Gastrocnemius medialis (tissue), 4 donors: Measurements from ENCODE around the gene RCOR1. TPM values are rescaled to one million over a fixed set of nuclear protein-coding genes. Genes with fewer than 3 reads are reported as not detected.

Experiments used
- ATAC-seq, 2 donors: fragments of 150-250 bp; one replicate each; pipeline ENCODE4 v1.9.1; 2016
- DNase-seq, 2 donors: peaks; one replicate each; pipeline ENCODE4 v3.0.0-alpha.2; 2019
- H3K27ac ChIP-seq, 4 donors: fragments of 200-600 bp; sonication (generic); 1 replicate in 1 of 4; 2 replicates in 3 of 4; pipeline ENCODE4 v1.5.1; 2016 to 2018; ENCODE audit warnings: mild to moderate bottlenecking in 2 of 4, moderate library complexity in 1 of 4
- H3K27me3 ChIP-seq, 3 donors: fragments of 200-600 bp; sonication (generic) in 2 of 3; 1 replicate in 1 of 3; 2 replicates in 2 of 3; pipeline versions ENCODE4 v1.5.1 to v1.6.0; 2016 to 2019; ENCODE audit warnings: mild to moderate bottlenecking in 1 of 3, moderate library complexity in 1 of 3
- H3K36me3 ChIP-seq, 2 donors: fragments of 200-600 bp; sonication (generic) in 1 of 2; one replicate each; pipeline ENCODE4 v1.5.1; 2017 to 2018
- H3K4me1 ChIP-seq, 2 donors: fragments of 200-600 bp; sonication (generic) in 1 of 2; one replicate each; pipeline ENCODE4 v1.5.1; 2016 to 2017; ENCODE audit warnings: mild to moderate bottlenecking in 2 of 2
- H3K4me3 ChIP-seq, 4 donors: fragments of 200-600 bp; sonication (generic) in 3 of 4; 1 replicate in 1 of 4; 2 replicates in 3 of 4; pipeline ENCODE4 v1.5.1; 2016 to 2019; ENCODE audit warnings: mild to moderate bottlenecking in 2 of 4
- H3K9me3 ChIP-seq, 3 donors: fragments of 200-600 bp; sonication (generic) in 2 of 3; 1 replicate in 1 of 3; 2 replicates in 2 of 3; pipeline ENCODE4 v1.5.1; 2016 to 2019
- POLR2A ChIP-seq, 2 donors: fragments of 450-650 bp; IDR thresholded peaks; one replicate each; pipeline ENCODE4 v1.6.1; 2017; ENCODE audit warnings: antibody characterized with exemption in 2 of 2, mild to moderate bottlenecking in 2 of 2, moderate library complexity in 2 of 2
- in situ Hi-C, 4 donors: fragments of 200-750 bp; cut with MboI; loops; one replicate each; pipeline versions ENCODE4 v1.15.0 to v1.8.0; 2017; ENCODE audit warnings: low sequenced_read_pairs in 4 of 4
- intact Hi-C: fragments of 100-400 bp; cut with DNase I; formaldehyde crosslinking; loops from one replicate; pipeline ENCODE4 v1.15.1; 2023; ENCODE audit warnings: low total_unique reads
- total RNA-seq, 4 donors: library from RNA; depleted of rRNA; stranded (reverse); fragments of >200 nt; gene quantifications; one replicate each; pipeline versions ENCODE4 v1.1.0 to v1.2.3, GENCODE V29; 2016
- TF ChIP-seq, protein P1 (sequence below), 5 experiments: fragments of 450-650 bp in 3 of 5; fragments of 200-600 bp in 2 of 5; sonication (generic) in 2 of 5; IDR thresholded peaks in 4 of 5; conservative IDR thresholded peaks in 1 of 5; 1 replicate in 4 of 5; 2 replicates in 1 of 5; pipeline ENCODE4 v1.5.1; 2016 to 2019; ENCODE audit warnings: antibody characterized with exemption in 5 of 5, mild to moderate bottlenecking in 3 of 5, moderate library complexity in 3 of 5

Gene RCOR1
- total RNA-seq, 4 donors from 2014 or later: 10.0 to 14.2 (median 12.1) TPM

DNA sequence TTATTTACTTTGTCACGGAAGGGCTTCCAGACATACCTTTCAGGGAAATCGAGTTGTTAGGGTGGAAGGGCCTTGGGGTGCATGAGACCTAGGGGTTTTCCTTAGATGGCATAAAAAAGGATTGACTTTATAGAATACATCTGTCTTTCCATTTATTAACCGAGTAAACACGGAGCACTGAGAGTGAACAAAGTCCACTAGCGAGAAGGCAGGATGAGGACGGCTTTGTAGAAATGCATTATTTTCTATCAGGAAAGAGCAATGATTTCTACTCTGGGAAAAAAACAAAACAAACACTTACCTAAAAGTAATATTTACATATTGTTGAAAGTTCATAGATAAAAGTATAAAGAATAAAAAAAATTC is 91.8 kb downstream of the RCOR1 start:
- Histone ChIP-seq H3K36me3 (peaks cover 0 to 16% of the 10 kb centered on the region in 2 donors), H3K9me3 (no peaks in the 10 kb centered on the region), H3K4me1 (no peaks in the 10 kb centered on the region), H3K27ac (no peak overlapping the region), H3K4me3 (no peak overlapping the region), H3K27me3 (no peaks in the 10 kb centered on the region)
- intact Hi-C loops: no loop called here
- ATAC-seq: no peak
- no peak for TF ChIP-seq POLR2A (IDR thresholded peaks at IDR 0.05)
- TF ChIP-seq, protein P1, sequence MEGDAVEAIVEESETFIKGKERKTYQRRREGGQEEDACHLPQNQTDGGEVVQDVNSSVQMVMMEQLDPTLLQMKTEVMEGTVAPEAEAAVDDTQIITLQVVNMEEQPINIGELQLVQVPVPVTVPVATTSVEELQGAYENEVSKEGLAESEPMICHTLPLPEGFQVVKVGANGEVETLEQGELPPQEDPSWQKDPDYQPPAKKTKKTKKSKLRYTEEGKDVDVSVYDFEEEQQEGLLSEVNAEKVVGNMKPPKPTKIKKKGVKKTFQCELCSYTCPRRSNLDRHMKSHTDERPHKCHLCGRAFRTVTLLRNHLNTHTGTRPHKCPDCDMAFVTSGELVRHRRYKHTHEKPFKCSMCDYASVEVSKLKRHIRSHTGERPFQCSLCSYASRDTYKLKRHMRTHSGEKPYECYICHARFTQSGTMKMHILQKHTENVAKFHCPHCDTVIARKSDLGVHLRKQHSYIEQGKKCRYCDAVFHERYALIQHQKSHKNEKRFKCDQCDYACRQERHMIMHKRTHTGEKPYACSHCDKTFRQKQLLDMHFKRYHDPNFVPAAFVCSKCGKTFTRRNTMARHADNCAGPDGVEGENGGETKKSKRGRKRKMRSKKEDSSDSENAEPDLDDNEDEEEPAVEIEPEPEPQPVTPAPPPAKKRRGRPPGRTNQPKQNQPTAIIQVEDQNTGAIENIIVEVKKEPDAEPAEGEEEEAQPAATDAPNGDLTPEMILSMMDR (IDR thresholded peaks at IDR 0.05 in 4 of 5, conservative IDR thresholded peaks at IDR 0.05 in 1 of 5): no peak
- in situ Hi-C loops: loop anchor here in 2 of 4 donors (25.0 kb wide), 1 partner anchor 228 kb away; the partner anchor contains the start of gene AMN (in 2 of the 2)
- no peak for DNase-seq

DNA sequence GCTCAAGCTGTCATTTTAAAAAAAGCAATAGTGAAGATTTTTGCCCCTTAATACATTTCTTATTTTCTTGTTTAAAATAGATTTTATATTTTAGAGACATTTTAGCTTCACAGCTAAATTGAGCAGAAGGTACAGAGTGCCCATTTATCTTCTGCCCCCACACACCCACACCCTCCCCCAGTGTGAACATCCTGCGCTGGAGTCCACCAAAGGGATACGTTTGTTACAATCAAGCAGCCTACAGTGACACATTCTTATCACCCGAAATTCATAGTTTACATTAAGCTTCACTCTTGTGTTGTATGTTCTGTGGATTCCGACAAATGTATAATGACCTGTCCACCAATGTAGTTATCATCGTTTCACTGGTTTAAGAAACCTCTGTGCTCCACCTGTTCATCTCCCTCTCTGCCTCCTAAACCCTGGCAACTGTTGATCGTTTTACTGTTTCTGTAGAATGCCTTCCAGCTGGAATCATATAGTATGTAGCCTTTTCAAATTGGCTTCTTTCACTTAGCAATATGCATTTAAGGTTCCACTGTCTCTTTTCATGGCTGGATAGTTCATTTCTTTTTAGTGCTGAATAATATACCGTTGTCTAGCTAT is 93.8 kb downstream of the RCOR1 start:
- ATAC-seq (no peak), DNase-seq (no peak)
- Histone ChIP-seq H3K27me3 (no peaks in the 10 kb centered on the region), H3K27ac (no peak overlapping the region), H3K4me3 (no peak overlapping the region), H3K4me1 (no peaks in the 10 kb centered on the region), H3K36me3 (peaks cover 0 to 16% of the 10 kb centered on the region in 2 donors), H3K9me3 (no peaks in the 10 kb centered on the region)
- in situ Hi-C loops: loop anchor here in 2 of 4 donors (25.0 kb wide), 1 partner anchor 226 kb away; the partner anchor contains the start of gene AMN (in 2 of the 2)
- intact Hi-C loops: no loop called here
- no peak for TF ChIP-seq POLR2A (IDR thresholded peaks at IDR 0.05)
- TF ChIP-seq, protein P1 (IDR thresholded peaks at IDR 0.05 in 4 of 5, conservative IDR thresholded peaks at IDR 0.05 in 1 of 5): no peak

DNA sequence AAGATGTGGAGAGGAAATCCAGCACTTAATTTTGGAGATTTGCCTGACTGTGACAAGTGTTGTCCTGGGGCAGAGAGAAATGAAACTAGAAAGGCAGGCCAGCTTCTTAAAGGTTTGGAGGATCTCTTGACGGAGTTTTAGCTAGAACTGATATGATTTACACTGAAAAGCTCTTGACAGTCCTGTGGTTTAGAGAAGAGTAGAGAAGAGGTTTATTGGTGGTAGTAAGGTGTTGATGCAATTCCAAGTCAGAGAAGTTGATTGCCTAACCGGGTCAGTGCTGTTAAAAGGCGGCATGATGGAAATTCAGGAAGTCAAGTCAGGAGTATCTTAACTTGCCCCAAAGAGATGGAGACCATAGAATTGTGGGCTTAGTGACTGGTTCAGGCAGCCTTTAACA is 95.8 kb downstream of the RCOR1 start:
- DNase-seq: no peak
- Histone ChIP-seq H3K27me3 (no peaks in the 10 kb centered on the region), H3K27ac (no peak overlapping the region), H3K4me3 (no peak overlapping the region), H3K36me3 (peaks cover 0 to 7% of the 10 kb centered on the region in 2 donors), H3K4me1 (peaks cover 0 to 6% of the 10 kb centered on the region in 2 donors), H3K9me3 (no peaks in the 10 kb centered on the region)
- no peak for TF ChIP-seq POLR2A (IDR thresholded peaks at IDR 0.05)
- TF ChIP-seq, protein P1 (IDR thresholded peaks at IDR 0.05 in 4 of 5, conservative IDR thresholded peaks at IDR 0.05 in 1 of 5): no peak
- in situ Hi-C loops: loop anchor here in 2 of 4 donors (25.0 kb wide), 1 partner anchor 224 kb away; the partner anchor contains the start of gene AMN (in 2 of the 2)
- intact Hi-C loops: no loop called here
- no peak for ATAC-seq

DNA sequence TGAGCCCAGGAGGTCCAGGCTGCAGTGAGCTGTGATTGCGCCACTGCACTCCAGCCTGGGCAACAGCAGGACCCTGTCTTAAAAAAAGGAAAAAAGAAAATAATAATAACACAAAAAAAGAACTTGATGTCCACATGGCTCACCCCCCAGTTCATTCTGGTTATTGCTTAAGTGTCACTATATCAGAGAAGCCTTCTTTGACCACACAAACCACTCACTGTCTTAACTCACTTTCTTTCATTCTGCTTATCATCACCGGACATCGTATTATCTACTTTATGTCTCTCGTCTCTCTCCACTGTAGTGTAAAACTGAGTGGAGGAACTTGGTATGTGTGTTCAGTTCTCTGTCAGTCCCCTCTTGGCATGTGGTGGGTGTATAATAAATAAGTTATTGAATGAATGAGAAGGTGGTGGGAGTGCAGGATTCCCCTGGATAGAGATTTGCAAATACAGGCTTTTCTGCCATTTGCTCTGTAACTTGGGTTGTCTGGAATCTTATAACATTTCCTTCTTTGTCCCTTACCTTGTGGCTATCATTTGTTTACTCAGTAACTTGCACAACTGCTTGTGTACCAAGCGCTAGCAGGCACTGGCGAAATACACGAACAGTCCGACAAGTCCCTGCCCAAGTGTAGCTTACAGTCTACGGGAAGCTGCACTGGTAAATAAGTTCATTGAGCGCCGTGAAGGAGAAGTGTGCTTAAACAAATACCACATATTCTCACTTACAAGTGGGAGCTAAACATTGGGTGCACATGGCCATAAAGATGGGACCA is 98.2 kb downstream of the RCOR1 start:
- H3K27me3 ChIP-seq: no peaks in the 10 kb centered on the region
- DNase-seq: no peak
- H3K36me3 ChIP-seq: no peaks in the 10 kb centered on the region
- H3K27ac ChIP-seq: no peak overlapping the region
- in situ Hi-C loops (loop anchor here in 2 of 4 donors (25.0 kb wide), 1 partner anchor 222 kb away; the partner anchor contains the start of gene AMN (in 2 of the 2)), intact Hi-C loops (loop anchor here (5.0 kb wide), 1 partner anchor 98 kb away; the partner anchor contains the start of gene RCOR1)
- no peak overlapping the region for H3K4me3 ChIP-seq
- H3K4me1 ChIP-seq: peaks cover 18 to 21% of the 10 kb centered on the region in 2 donors
- H3K9me3 ChIP-seq: no peaks in the 10 kb centered on the region
- no peak for ATAC-seq
- no peak for TF ChIP-seq POLR2A (IDR thresholded peaks at IDR 0.05)
- TF ChIP-seq, protein P1 (IDR thresholded peaks at IDR 0.05 in 4 of 5, conservative IDR thresholded peaks at IDR 0.05 in 1 of 5): no peak
